CD4-positive, CD25-positive, alpha-beta regulatory T cell (primary cell): ENCODE measurements around the gene CLEC20A. TPM values are rescaled to one million over a fixed set of nuclear protein-coding genes. Genes with fewer than 3 reads are reported as not detected.

Experiments used
- ATAC-seq, 2 donors: fragments of 150-1000 bp; cut with Tn5 transposase; one replicate each; pipeline ENCODE4 v1.10.0; 2021; ENCODE audit warnings: low read depth in 2 of 2, moderate number of reproducible peaks in 2 of 2, moderate library complexity in 1 of 2
- DNase-seq, 3 donors: peaks; one replicate each; pipeline versions ENCODE4 v3.0.0 to v3.0.0-alpha.2; 2012 to 2022; ENCODE audit warnings: mixed read lengths in 1 of 3
- H3K27ac ChIP-seq: one replicate; pipeline ENCODE4 v1.7.0; 2013; ENCODE audit warnings: mild to moderate bottlenecking, low read length; ENCODE audit not compliant: insufficient read depth, poor library complexity, severe bottlenecking
- H3K27me3 ChIP-seq: one replicate; pipeline ENCODE4 v1.7.0; 2013; ENCODE audit warnings: low read length; ENCODE audit not compliant: control insufficient read depth, insufficient read depth
- H3K36me3 ChIP-seq: one replicate; pipeline ENCODE4 v1.7.0; 2013; ENCODE audit warnings: mild to moderate bottlenecking, low read length, moderate library complexity; ENCODE audit not compliant: control insufficient read depth, insufficient read depth
- H3K4me1 ChIP-seq: 2 replicates; pipeline ENCODE4 v1.7.0; 2013; ENCODE audit warnings: mild to moderate bottlenecking, low read length; ENCODE audit not compliant: insufficient read depth, control insufficient read depth, poor library complexity, severe bottlenecking
- H3K4me3 ChIP-seq: one replicate; pipeline ENCODE4 v1.7.0; 2013; ENCODE audit warnings: low read depth, mild to moderate bottlenecking, low read length, moderate library complexity
- H3K9me3 ChIP-seq, 2 experiments: 1 replicate in 1 of 2; 2 replicates in 1 of 2; pipeline ENCODE4 v1.7.0; 2013; ENCODE audit warnings: low read length in 2 of 2, mild to moderate bottlenecking in 1 of 2, moderate library complexity in 1 of 2; ENCODE audit not compliant: control insufficient read depth in 2 of 2
- H3K27ac Mint-ChIP-seq, 3 donors: one replicate each; pipeline ENCODE4 v1.8.0; 2020 to 2022; ENCODE audit warnings: mild to moderate bottlenecking in 3 of 3, mixed read lengths in 3 of 3, moderate library complexity in 2 of 3
- H3K27me3 Mint-ChIP-seq: one replicate; pipeline ENCODE4 v1.8.0; 2022; ENCODE audit warnings: mild to moderate bottlenecking, mixed read lengths
- H3K36me3 Mint-ChIP-seq: one replicate; pipeline ENCODE4 v1.8.0; 2020; ENCODE audit warnings: mixed read lengths
- H3K4me1 Mint-ChIP-seq, 4 donors: one replicate each; pipeline ENCODE4 v1.8.0; 2020 to 2022; ENCODE audit warnings: mixed read lengths in 4 of 4, mild to moderate bottlenecking in 1 of 4
- H3K4me3 Mint-ChIP-seq, 4 donors: one replicate each; pipeline ENCODE4 v1.8.0; 2020 to 2022; ENCODE audit warnings: mild to moderate bottlenecking in 4 of 4, mixed read lengths in 4 of 4, moderate library complexity in 3 of 4
- H3K9me3 Mint-ChIP-seq, 7 donors: one replicate each; pipeline ENCODE4 v1.8.0; 2020 to 2022; ENCODE audit warnings: mixed read lengths in 7 of 7, mild to moderate bottlenecking in 3 of 7, moderate library complexity in 2 of 7
- polyA plus RNA-seq, 4 donors: library from polyadenylated mRNA; unstranded; fragments of 300-500 nt; fragmentation: Illumina TruSeq; gene quantifications; one replicate each; pipeline ENCODE4 v1.2.3, GENCODE V29; 2021
- total RNA-seq: library from RNA; stranded (reverse); gene quantifications from one replicate; pipeline ENCODE4 v1.2.3, GENCODE V29; 2022

Gene CLEC20A
- total and polyA plus RNA-seq, 5 donors from 2014 or later: 0.53 TPM; not detected in 4

DNA sequence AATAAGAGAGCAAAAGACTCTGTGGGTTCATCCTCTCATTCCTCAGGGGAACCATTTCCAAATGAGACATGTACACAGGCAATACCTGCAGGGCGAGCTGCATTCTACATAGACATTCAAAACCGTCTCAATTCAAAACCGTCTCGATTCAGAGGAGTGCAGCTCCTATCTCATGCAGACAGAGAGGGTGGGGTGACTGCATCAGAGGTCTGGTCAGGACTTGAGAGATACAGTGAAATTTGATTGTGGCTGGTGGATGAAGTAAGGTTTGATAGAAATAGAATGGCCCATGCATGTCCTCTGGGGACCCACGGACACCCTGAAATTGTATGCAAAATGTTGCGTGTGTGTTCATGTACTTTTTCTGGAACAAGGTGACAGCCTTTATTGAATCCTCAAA, 43.4 kb upstream of the CLEC20A start:
- peaks cover 0 to 2% (median 0%) of the 10 kb centered on the region in 7 donors for H3K9me3 Mint-ChIP-seq
- Histone ChIP-seq H3K9me3 (no peaks in the 10 kb centered on the region), H3K27ac (no peak overlapping the region), H3K4me3 (no peak overlapping the region), H3K36me3 (no peaks in the 10 kb centered on the region), H3K27me3 (no peaks in the 10 kb centered on the region), H3K4me1 (peaks cover 18% of the 10 kb centered on the region)
- H3K27ac Mint-ChIP-seq: peak overlapping the region in 1 of 3 donors; percentile 21
- ATAC-seq: no peak
- H3K27me3 Mint-ChIP-seq: peaks cover 5% of the 10 kb centered on the region
- H3K4me1 Mint-ChIP-seq: peaks cover 5 to 14% (median 10%) of the 10 kb centered on the region in 4 donors
- DNase-seq: no peak
- no peaks in the 10 kb centered on the region for H3K36me3 Mint-ChIP-seq
- H3K4me3 Mint-ChIP-seq: peak overlapping the region in 3 of 4 donors; percentile 45 to 47 (median 46)

DNA sequence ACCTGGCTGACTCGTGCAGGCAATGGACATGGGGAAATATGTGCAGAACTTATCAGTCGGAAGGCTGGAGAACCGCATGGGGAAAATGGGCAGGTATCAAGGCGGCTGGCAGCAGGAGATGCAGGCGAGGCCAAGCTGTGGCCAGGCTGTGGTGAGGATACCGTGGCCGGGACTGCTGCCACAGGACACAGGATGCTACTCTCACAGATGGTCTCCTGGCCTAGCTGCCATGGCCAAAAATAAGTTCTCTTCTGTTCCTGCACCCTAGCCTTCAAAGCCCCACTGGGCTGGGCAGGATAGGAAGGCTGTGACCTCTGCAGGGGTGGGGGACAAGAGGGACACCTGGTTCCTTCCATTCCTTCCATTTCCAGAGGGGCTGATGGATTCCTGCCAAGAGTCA, 42.5 kb upstream of the CLEC20A start:
- peaks cover 0 to 2% (median 0%) of the 10 kb centered on the region in 7 donors for H3K9me3 Mint-ChIP-seq
- H3K36me3 ChIP-seq: no peaks in the 10 kb centered on the region
- ATAC-seq (no peak), DNase-seq (no peak)
- H3K4me3 Mint-ChIP-seq: peak overlapping the region in 1 of 4 donors; percentile 72
- H3K36me3 Mint-ChIP-seq: no peaks in the 10 kb centered on the region
- peaks cover 5% of the 10 kb centered on the region for H3K27me3 Mint-ChIP-seq
- H3K27me3 ChIP-seq: no peaks in the 10 kb centered on the region
- no peak overlapping the region for H3K4me3 ChIP-seq
- peak overlapping the region in 2 of 3 donors; percentile 21 to 78 for H3K27ac Mint-ChIP-seq
- no peak overlapping the region for H3K27ac ChIP-seq
- peaks cover 18% of the 10 kb centered on the region for H3K4me1 ChIP-seq
- peaks cover 3 to 11% (median 8%) of the 10 kb centered on the region in 4 donors for H3K4me1 Mint-ChIP-seq
- no peaks in the 10 kb centered on the region for H3K9me3 ChIP-seq

DNA sequence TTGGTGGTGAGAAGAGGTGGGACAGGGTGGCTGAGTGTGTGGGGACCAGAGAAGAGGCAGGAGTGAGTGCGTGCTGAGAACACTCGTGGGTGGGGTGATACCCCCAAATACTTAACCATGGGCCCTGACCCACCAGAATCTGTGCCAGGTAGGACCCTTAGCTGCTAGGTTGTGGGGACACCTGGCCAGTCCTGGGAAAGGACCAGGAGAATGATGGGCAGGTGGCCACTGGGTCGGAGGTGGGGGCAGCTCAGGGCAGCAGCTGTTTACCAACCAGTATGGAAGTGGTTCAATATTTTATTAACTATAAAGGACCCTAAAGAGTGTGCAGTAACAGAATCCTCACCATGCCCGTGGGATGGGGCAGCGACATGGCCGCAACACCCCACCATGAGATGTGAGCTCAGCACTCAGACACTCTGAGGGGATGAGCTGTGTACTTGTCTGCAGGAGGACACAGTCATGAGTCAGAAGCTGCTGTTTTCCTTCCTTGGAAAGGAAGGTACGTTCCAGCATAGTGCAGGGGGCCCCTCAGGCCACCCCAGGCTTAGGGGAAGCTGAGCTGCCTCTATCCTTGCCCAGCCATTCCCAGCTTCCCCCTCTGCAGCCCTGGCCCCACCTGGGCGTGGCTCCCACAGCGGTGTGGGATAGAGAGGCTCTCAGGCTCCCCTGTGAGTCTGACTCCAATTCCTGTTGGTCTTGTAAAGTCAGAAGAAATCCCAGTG, 41.6 kb upstream of the CLEC20A start:
- peaks cover 0 to 2% (median 0%) of the 10 kb centered on the region in 7 donors for H3K9me3 Mint-ChIP-seq
- peak overlapping the region in 1 of 3 donors; percentile 76 for H3K27ac Mint-ChIP-seq
- DNase-seq (no peak), ATAC-seq (no peak)
- Histone ChIP-seq H3K27me3 (no peaks in the 10 kb centered on the region), H3K4me3 (no peak overlapping the region), H3K36me3 (no peaks in the 10 kb centered on the region), H3K4me1 (peaks cover 18% of the 10 kb centered on the region), H3K27ac (no peak overlapping the region), H3K9me3 (no peaks in the 10 kb centered on the region)
- H3K4me1 Mint-ChIP-seq: peaks cover 0 to 8% (median 6%) of the 10 kb centered on the region in 4 donors
- H3K4me3 Mint-ChIP-seq: peak overlapping the region in 2 of 4 donors; percentile 1 to 84
- no peaks in the 10 kb centered on the region for H3K36me3 Mint-ChIP-seq
- H3K27me3 Mint-ChIP-seq: peaks cover 5% of the 10 kb centered on the region

DNA sequence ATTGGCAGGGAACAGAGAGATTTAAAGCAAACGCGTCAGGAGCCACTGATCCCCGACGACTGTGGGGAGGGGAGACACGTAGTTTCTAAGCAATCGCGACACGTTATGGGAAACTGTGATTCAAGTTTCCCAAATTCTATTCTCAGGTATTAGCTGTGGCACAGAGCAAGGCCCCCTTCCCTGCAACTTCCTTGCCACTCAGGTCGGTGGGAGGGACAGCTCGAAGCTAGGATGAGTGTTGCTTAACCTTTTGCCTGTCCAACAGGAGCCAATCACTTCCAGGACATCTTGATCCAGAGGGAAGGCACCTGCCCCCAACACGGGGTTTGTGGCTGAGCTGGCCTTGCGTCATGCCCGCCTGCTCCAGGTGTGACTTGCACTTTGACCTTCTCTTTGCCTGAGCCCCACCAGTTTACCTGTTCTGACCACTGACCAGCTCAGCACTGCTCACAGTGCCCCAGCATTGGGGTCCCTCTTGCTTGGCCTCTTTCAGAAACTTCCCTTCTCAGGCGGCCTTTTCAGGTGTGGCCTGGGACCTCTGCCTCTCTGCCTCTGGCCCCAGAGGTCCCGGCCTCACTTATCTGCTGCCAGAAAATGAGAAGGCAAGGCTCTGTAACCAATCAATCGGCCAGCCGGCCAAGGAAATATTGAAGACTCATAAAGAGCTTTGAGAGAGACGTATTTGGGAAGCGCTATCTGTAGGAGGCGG, 40.8 kb upstream of the CLEC20A start:
- peak overlapping the region in 3 of 4 donors; percentile 1 to 84 (median 4) for H3K4me3 Mint-ChIP-seq

DNA sequence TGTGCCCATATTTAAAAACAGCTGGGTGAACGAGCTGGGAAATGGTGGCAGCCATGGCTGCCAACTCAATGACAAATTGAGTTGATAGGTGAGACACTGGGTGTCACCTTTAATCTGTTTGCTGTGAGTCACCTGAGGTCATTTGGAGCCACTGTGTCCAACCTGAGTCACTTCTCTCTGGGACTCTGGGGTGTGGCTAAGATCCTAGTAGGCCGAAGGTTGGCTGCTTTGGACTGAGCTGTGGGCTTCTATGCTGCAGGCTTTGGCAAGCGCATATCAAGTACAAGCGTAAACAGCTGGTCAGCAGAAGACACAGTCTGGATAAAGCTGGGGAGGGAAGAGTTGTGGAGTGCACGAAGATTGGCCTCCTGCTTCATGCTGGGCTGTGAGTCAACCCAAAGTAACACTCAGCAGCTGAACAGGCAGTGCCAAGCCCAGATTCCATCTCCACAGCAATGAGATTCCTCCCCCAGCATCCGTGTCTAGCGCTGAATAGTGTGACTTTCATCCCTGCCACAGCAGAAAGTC, 40.1 kb upstream of the CLEC20A start:
- no peaks in the 10 kb centered on the region for H3K36me3 Mint-ChIP-seq
- Histone ChIP-seq H3K36me3 (no peaks in the 10 kb centered on the region), H3K27me3 (no peaks in the 10 kb centered on the region), H3K9me3 (no peaks in the 10 kb centered on the region), H3K27ac (no peak overlapping the region), H3K4me1 (peaks cover 7% of the 10 kb centered on the region), H3K4me3 (no peak overlapping the region)
- H3K4me3 Mint-ChIP-seq: peak overlapping the region in 1 of 4 donors; percentile 52
- H3K27me3 Mint-ChIP-seq: peaks cover 5% of the 10 kb centered on the region
- no peak overlapping the region for H3K27ac Mint-ChIP-seq
- DNase-seq (no peak), ATAC-seq (no peak)
- H3K4me1 Mint-ChIP-seq: peaks cover 0 to 8% (median 6%) of the 10 kb centered on the region in 4 donors
- peaks cover 0 to 2% (median 0%) of the 10 kb centered on the region in 7 donors for H3K9me3 Mint-ChIP-seq

More for the DNA sequence above, 40.8 kb upstream of the CLEC20A start:
- no peak overlapping the region for H3K4me3 ChIP-seq
- peaks cover 10% of the 10 kb centered on the region for H3K4me1 ChIP-seq
- no peaks in the 10 kb centered on the region for H3K27me3 ChIP-seq
- ATAC-seq: no peak
- no peak overlapping the region for H3K27ac ChIP-seq
- Mint-ChIP-seq H3K36me3 (no peaks in the 10 kb centered on the region), H3K27ac (peak overlapping the region in 1 of 3 donors; percentile 76), H3K4me1 (peaks cover 0 to 8% (median 4%) of the 10 kb centered on the region in 4 donors), H3K27me3 (peaks cover 5% of the 10 kb centered on the region), H3K9me3 (peaks cover 0 to 2% (median 0%) of the 10 kb centered on the region in 7 donors)
- no peaks in the 10 kb centered on the region for H3K36me3 ChIP-seq
- no peaks in the 10 kb centered on the region for H3K9me3 ChIP-seq
- no peak for DNase-seq

DNA sequence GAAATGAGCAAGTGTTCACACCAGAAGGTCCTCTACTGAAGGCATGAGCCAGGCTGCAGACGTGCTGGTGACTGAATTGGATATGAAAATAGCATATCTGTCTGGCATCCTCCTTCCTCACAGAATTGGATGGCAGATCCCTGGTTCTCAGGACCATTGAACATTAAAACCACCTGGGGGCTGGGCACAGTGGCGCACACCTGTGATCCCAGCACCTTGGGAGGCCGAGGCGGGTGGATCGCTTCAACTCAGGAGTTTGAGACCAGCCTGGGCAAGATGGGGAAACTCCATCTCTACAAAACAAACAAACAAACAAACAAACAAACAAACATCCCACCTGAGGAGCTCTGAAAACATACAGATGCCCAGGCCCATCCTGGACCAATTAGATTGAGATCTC, 39.6 kb upstream of the CLEC20A start:
- H3K36me3 ChIP-seq: no peaks in the 10 kb centered on the region
- no peaks in the 10 kb centered on the region for H3K27me3 ChIP-seq
- Mint-ChIP-seq H3K4me3 (peak overlapping the region in 1 of 4 donors; percentile 52), H3K27me3 (peaks cover 5% of the 10 kb centered on the region), H3K4me1 (peaks cover 0 to 8% (median 5%) of the 10 kb centered on the region in 4 donors), H3K9me3 (peaks cover 0 to 2% (median 0%) of the 10 kb centered on the region in 7 donors), H3K36me3 (no peaks in the 10 kb centered on the region), H3K27ac (no peak overlapping the region)
- peaks cover 3% of the 10 kb centered on the region for H3K4me1 ChIP-seq
- DNase-seq (no peak), ATAC-seq (no peak)
- no peak overlapping the region for H3K27ac ChIP-seq
- no peaks in the 10 kb centered on the region for H3K9me3 ChIP-seq
- H3K4me3 ChIP-seq: no peak overlapping the region

DNA sequence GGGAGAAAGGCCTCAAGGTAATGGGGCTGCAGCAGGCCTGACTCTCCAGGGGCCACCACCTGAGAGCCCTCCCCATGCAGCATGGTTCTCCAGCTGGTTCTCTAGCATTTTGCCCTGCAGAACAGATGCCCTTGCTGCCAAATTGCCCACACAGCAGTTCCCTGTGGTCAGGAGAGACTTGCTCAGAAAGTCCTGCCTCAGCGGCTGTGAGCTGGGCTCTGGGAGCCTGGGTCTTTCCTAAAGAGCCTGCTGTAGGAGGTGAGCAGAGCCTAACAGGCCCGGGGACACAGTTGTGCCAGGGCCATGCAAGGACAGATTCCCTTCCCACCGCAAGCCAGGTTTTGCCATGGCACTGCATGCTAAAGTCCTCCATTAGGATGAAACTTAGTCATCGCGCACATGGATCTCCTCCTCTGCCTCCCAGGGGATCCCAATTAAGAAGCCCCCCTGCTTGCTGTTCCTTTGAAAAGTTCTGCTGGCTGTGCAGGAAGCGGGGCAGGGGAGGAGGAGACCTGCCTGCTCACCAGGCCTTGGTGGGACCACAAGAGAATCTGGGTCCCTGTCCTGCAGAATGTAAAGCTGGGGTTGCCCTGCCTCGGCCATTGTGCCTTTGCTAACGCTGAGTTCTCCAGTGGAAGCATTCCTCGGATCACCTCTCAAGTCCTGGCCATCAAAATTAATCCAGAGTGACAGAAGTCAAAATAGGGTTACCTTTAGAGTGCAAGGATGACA, 37.5 kb upstream of the CLEC20A start:
- H3K4me3 ChIP-seq: no peak overlapping the region
- H3K27ac ChIP-seq: no peak overlapping the region
- peaks cover 0 to 2% (median under 1%) of the 10 kb centered on the region in 4 donors for H3K4me1 Mint-ChIP-seq
- peak overlapping the region in 1 of 3 donors; percentile 77 for H3K27ac Mint-ChIP-seq
- peaks cover 5% of the 10 kb centered on the region for H3K27me3 Mint-ChIP-seq
- H3K9me3 Mint-ChIP-seq: peaks cover 0 to 2% (median 0%) of the 10 kb centered on the region in 7 donors
- H3K4me1 ChIP-seq: peaks cover 3% of the 10 kb centered on the region
- H3K4me3 Mint-ChIP-seq: no peak overlapping the region
- no peaks in the 10 kb centered on the region for H3K9me3 ChIP-seq
- no peaks in the 10 kb centered on the region for H3K27me3 ChIP-seq
- ATAC-seq: no peak
- no peaks in the 10 kb centered on the region for H3K36me3 ChIP-seq
- no peaks in the 10 kb centered on the region for H3K36me3 Mint-ChIP-seq
- DNase-seq: no peak
